ENCODE results near the gene TEX11. TPM values are rescaled to one million over a fixed set of nuclear protein-coding genes. Genes with fewer than 3 reads are reported as not detected.
A peak's percentile ranks its signal among the peaks of the same experiment; 100 is the strongest.
"Not testable (repeated sequence)": the region's sequence is repeated elsewhere in the genome, so short reads cannot be mapped to it uniquely, and the experiment has no call there.

The TEX11 gene
- total RNA-seq, 2 donors from 2014 or later = 0.22 TPM; not detected in 1

DNA sequence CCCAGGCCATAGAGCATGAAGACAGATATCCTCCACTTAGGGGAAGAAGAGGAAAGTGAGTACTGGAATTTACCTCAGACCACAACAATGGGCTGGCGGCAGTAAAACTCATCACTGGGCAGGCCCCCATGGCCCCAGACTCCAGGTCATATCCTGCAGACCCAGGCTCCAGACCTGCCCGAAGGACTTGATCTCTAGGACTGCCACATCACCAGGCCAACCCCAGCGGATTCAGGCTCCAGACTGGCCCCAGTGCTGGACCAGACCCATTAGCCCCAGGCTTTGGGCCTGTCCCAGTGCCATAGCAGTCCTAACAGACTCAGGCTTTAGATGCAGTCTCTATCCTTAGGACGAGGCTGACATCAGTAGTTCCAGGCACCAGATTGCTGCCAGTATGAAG, 273.3 kb downstream of the TEX11 start:
- Mint-ChIP-seq H3K27me3 (ENCODE audit: low read depth) (peaks cover 8% of the 10 kb centered on the region), H3K4me1 (ENCODE audit: low read depth) (no peaks in the 10 kb centered on the region), H3K9me3 (no peaks in the 10 kb centered on the region), H3K36me3 (ENCODE audit: insufficient read depth in 2 of 2) (peaks cover 0 to 4% of the 10 kb centered on the region in 2 donors), H3K4me3 (no peak overlapping the region), H3K27ac (no peak overlapping the region)
- DNase-seq (no peak), ATAC-seq (replicated peaks in 1 of 2) (no peak)

DNA sequence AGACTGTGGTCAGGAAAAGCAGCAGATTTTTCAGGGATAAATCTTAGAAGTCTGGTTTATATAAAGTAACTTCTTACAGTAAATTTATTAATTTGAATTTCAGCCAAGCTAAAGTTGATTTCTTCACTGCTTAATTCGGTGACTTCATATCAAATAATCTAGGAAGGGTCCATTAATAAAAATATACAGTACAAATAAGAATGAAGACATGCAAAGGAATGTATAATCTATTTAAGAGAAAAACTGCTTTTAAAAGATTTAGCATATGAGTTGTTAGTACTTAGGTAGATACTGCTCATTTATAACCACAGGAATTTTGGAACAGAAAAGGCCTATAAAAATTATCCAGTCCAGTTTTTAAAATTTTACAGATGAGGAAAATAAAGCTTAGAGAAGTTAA, 286.8 kb downstream of the TEX11 start:
- ATAC-seq (replicated peaks in 1 of 2) (no peak), DNase-seq (no peak)
- no peaks in the 10 kb centered on the region for H3K9me3 Mint-ChIP-seq
- no peak overlapping the region for H3K27ac Mint-ChIP-seq
- no peak overlapping the region for H3K4me3 Mint-ChIP-seq
- H3K4me1 Mint-ChIP-seq (ENCODE audit: low read depth) = no peaks in the 10 kb centered on the region
- no peaks in the 10 kb centered on the region for H3K36me3 Mint-ChIP-seq (ENCODE audit: insufficient read depth in 2 of 2)
- peaks cover 74% of the 10 kb centered on the region for H3K27me3 Mint-ChIP-seq (ENCODE audit: low read depth)

DNA sequence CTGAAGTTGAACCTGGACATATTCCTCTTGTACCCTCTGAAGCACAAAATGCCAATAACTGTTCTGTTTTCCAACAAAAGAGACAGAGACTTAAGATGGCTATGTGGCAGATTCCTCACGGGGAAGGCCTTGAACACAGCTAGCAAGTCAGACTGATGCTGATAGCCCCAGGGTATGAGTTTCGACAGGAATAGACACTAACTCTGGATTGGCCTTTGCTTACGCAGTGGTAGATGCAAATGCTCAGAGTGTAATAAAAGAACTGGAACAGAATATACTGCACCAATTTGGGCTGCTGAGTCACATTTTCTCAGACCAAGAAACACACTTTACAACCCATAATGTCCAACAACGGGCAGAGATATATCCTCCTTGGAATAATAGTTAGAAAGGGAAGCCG, 290.0 kb downstream of the TEX11 start:
- Mint-ChIP-seq H3K36me3 (ENCODE audit: insufficient read depth in 2 of 2) (no peaks in the 10 kb centered on the region), H3K4me3 (no peak overlapping the region), H3K27me3 (ENCODE audit: low read depth) (peaks cover 48% of the 10 kb centered on the region), H3K27ac (no peak overlapping the region), H3K4me1 (ENCODE audit: low read depth) (no peaks in the 10 kb centered on the region), H3K9me3 (no peaks in the 10 kb centered on the region)
- ATAC-seq (replicated peaks in 1 of 2) (no peak), DNase-seq (no peak)

DNA sequence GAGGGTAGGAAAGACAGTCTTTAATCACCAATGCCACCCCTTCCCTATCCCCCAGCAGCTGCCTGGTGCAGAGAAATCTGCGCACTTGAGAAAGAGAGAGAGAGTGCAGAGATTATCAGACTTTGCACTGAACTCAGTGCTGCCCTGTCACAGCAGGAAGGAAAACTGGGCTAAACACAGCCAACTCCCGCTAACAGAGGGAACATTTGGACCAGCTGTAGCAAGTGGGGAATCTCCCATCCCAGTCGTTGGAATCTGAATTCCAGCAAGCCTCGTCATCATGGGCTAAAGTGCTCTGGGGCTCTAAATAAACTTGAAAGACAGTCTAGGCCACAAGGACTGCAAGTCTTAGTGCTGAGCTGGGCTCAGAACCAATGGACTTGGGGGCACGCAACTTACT, 295.2 kb downstream of the TEX11 start:
- Mint-ChIP-seq H3K27me3 (ENCODE audit: low read depth) (peaks cover 35% of the 10 kb centered on the region), H3K36me3 (ENCODE audit: insufficient read depth in 2 of 2) (no peaks in the 10 kb centered on the region), H3K4me1 (ENCODE audit: low read depth) (no peaks in the 10 kb centered on the region), H3K4me3 (no peak overlapping the region), H3K27ac (no peak overlapping the region), H3K9me3 (no peaks in the 10 kb centered on the region)
- no peak for ATAC-seq (replicated peaks in 1 of 2)
- no peak for DNase-seq

DNA sequence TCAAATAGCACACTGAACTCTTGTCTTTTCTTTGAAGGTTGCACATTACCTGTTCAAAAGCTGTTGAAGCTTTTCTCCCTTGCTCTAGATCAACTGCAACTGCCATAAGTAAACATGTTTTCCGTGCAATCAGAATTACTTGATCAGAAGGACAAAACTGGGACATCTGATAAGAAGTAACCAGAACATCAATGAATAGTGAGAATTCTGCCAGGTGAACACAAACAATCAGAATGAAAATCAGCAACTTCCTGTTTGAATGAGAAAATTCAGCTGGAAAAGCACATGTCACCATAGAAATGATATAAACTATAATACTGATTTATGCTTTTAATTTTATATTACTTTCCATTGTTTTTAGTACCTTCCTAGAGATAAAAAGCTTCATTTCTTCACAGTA, 303.2 kb downstream of the TEX11 start:
- no peaks in the 10 kb centered on the region for H3K36me3 Mint-ChIP-seq (ENCODE audit: insufficient read depth in 2 of 2)

DNA sequence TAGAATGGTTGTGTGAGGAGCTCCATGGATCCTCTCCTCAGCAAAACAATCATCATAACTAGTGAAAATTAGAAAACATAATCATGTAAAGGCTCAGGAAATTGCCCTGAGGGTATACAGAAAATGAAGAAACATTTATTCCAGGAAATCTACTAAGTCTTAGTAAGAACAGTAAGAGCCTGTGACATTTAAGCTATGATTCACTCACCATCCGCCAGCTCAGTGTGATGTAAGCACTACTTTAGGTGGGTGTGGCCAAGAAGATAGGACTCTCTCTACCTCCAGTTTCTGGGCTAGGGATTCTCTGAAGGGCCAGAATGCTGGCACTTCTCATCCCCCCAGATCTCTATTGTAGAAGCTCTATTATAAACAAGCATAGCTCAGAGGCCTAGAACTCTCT, 316.4 kb downstream of the TEX11 start:
- peak overlapping the region; percentile 1 to 64 for H3K4me3 Mint-ChIP-seq
- peak; percentile 47 to 63 for DNase-seq
- H3K9me3 Mint-ChIP-seq = peaks cover 5 to 6% of the 10 kb centered on the region in 2 donors
- ATAC-seq (replicated peaks in 1 of 2) = peak; percentile 100
- H3K27ac Mint-ChIP-seq = peak overlapping the region; percentile 20
- H3K36me3 Mint-ChIP-seq (ENCODE audit: insufficient read depth in 2 of 2) = peaks cover 9 to 19% of the 10 kb centered on the region in 2 donors
- peaks cover 28% of the 10 kb centered on the region for H3K27me3 Mint-ChIP-seq (ENCODE audit: low read depth)
- peaks cover 18% of the 10 kb centered on the region for H3K4me1 Mint-ChIP-seq (ENCODE audit: low read depth)

More for the DNA sequence above, 303.2 kb downstream of the TEX11 start:
- no peak overlapping the region for H3K4me3 Mint-ChIP-seq
- no peak for ATAC-seq (replicated peaks in 1 of 2)
- peaks cover 57% of the 10 kb centered on the region for H3K27me3 Mint-ChIP-seq (ENCODE audit: low read depth)
- H3K4me1 Mint-ChIP-seq (ENCODE audit: low read depth) = no peaks in the 10 kb centered on the region
- DNase-seq = no peak
- H3K9me3 Mint-ChIP-seq = no peaks in the 10 kb centered on the region
- no peak overlapping the region for H3K27ac Mint-ChIP-seq

DNA sequence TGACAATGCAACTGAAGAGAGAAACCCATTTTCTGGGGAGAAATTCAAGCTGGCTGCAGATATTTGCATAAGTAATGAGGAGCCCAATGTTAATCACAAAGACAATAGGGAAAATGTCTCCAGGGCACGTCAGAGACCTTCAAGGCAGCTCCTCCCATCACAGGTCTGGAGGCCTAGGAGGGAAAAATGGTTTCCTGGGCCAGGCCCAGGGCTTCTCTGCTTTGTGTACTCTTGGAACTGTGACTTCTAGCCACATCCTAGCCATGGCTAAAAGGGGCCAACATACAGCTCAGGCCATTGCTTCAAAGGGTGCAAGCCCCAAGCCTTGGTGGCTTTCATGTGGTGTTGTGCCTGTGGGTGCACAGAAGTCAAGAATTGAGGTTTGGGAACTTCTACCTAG, 321.4 kb downstream of the TEX11 start:
- not testable (repeated sequence) for H3K4me1 Mint-ChIP-seq (ENCODE audit: low read depth); ATAC-seq (replicated peaks in 1 of 2); H3K9me3 Mint-ChIP-seq; H3K36me3 Mint-ChIP-seq (ENCODE audit: insufficient read depth in 2 of 2); H3K4me3 Mint-ChIP-seq; DNase-seq; H3K27ac Mint-ChIP-seq
- peaks cover 28% of the 10 kb centered on the region for H3K27me3 Mint-ChIP-seq (ENCODE audit: low read depth)

DNA sequence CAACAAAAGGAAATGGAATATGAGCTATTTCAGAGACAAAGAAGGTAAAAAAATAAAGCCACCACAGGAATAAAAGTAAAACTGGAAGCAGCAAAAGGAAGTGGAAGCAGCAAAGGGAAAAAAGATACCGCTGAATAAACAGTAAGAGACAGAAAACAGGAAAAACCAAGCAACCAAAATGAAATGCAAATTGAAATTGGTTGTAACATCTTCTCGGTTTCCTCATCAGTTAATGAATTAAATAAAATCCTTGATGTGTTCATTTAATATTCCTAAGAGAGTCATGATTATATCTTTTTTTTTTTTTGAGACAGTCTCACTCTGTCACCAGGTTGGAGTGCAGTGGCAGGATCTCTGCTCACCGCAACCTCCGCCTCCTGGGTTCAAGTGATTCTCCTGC, 331.1 kb downstream of the TEX11 start:
- no peaks in the 10 kb centered on the region for H3K4me1 Mint-ChIP-seq (ENCODE audit: low read depth)
- DNase-seq (no peak), ATAC-seq (replicated peaks in 1 of 2) (no peak)
- H3K27me3 Mint-ChIP-seq (ENCODE audit: low read depth) = peaks cover 35% of the 10 kb centered on the region
- peaks cover 5 to 12% of the 10 kb centered on the region in 2 donors for H3K36me3 Mint-ChIP-seq (ENCODE audit: insufficient read depth in 2 of 2)
- peaks cover 2 to 8% of the 10 kb centered on the region in 2 donors for H3K9me3 Mint-ChIP-seq
- H3K27ac Mint-ChIP-seq = no peak overlapping the region
- no peak overlapping the region for H3K4me3 Mint-ChIP-seq

DNA sequence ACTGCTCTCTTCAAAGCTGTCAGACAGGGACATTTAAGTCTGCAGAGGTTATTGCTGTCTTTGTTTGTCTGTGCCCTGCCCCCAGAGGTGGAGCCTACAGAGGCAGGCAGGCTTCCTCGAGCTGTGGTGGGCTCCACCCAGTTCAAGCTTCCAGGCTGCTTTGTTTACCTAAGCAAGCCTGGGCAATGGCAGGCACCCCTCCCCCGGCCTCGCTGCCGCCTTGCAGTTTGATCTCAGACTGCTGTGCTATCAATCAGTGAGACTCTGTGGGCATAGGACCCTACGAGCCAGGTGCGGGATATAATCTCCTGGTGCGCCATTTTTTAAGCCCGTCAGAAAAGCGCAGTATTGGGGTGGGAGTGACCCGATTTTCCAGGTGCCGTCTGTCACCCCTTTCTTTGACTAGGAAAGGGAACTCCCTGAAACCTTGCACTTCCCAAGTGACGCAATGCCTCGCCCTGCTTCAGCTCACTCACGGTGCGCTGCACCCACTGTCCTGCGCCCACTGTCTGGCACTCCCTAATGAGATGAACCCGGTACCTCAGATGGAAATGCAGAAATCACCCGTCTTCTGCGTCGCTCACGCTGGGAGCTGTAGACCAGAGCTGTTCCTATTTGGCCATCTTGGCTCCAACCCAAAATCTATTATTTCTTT, 338.5 kb downstream of the TEX11 start:
- peaks cover 41% of the 10 kb centered on the region for H3K27me3 Mint-ChIP-seq (ENCODE audit: low read depth)
- H3K4me1 Mint-ChIP-seq (ENCODE audit: low read depth); H3K4me3 Mint-ChIP-seq; H3K36me3 Mint-ChIP-seq (ENCODE audit: insufficient read depth in 2 of 2); DNase-seq; H3K9me3 Mint-ChIP-seq; H3K27ac Mint-ChIP-seq; ATAC-seq (replicated peaks in 1 of 2): not testable (repeated sequence)

DNA sequence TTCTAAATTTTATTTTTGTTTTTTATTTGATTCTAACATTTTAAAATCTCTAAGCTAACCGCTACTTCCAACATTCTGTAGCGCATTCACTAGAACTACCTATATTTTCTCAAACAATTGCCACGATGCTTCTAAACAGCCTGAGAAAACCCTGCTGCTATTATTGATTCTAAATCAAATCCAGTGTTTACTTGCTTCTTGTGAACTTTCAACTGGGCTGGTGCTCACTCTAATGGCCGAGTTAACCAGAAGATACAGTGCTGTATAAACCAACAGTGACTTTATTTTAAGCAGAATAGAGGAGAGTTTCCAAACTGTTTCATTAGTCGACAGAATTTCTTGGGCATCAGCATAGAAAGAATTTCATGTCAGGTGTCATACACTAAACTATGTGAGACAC, 353.6 kb downstream of the TEX11 start:
- ATAC-seq (replicated peaks in 1 of 2) = no peak
- no peak overlapping the region for H3K27ac Mint-ChIP-seq
- H3K36me3 Mint-ChIP-seq (ENCODE audit: insufficient read depth in 2 of 2) = no peaks in the 10 kb centered on the region
- peaks cover 7% of the 10 kb centered on the region for H3K4me1 Mint-ChIP-seq (ENCODE audit: low read depth)
- H3K4me3 Mint-ChIP-seq = no peak overlapping the region
- peaks cover 0 to 3% of the 10 kb centered on the region in 2 donors for H3K9me3 Mint-ChIP-seq
- H3K27me3 Mint-ChIP-seq (ENCODE audit: low read depth) = peaks cover 13% of the 10 kb centered on the region
- DNase-seq = no peak

DNA sequence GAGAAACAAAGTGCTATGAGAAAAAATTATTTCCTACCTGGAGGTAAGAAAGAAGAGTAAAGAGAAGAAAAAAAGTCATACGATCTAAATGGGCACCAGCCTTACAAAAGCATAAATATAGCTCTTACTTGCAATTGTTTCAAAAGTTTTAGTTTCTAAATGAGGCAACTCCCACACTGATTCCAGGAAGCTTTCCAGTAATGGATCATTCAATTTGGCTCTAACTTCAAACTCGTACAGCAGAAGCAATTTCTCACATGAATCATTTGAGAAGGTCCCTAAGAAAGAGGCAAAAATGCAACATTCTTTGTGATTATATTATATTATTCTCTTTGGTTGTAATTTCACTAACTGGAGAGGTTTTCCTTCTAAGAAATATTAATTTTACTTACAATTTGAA, 354.0 kb downstream of the TEX11 start:
- Mint-ChIP-seq H3K9me3 (peaks cover 0 to 3% of the 10 kb centered on the region in 2 donors), H3K27ac (peak overlapping the region; percentile 46), H3K36me3 (ENCODE audit: insufficient read depth in 2 of 2) (no peaks in the 10 kb centered on the region), H3K4me3 (peak overlapping the region in 1 of 2 donors; percentile 2), H3K4me1 (ENCODE audit: low read depth) (peaks cover 8% of the 10 kb centered on the region), H3K27me3 (ENCODE audit: low read depth) (peaks cover 17% of the 10 kb centered on the region)
- ATAC-seq (replicated peaks in 1 of 2) (peak in 1 of 2 donors; percentile 28), DNase-seq (no peak)

DNA sequence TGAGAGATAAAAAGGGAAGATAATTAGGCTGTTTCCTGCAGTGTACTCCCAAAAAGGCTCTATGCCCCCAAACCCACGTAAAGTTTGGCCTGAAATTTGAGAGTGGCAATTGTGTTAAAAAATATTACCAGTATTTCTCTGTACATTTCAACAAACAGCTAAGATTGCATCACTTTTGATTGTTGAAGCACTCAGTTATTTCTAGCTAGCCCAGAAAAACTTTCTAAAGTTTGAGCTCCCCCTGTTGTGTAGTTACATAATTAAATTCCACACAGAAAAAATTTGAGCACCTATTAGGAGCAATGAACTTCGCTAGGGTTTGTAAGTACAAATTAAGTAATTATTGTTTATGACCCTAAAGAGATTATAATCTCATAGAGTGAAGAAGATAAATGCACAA, 354.4 kb downstream of the TEX11 start:
- ATAC-seq (replicated peaks in 1 of 2) (peak in 1 of 2 donors; percentile 35), DNase-seq (no peak)
- no peaks in the 10 kb centered on the region for H3K36me3 Mint-ChIP-seq (ENCODE audit: insufficient read depth in 2 of 2)
- peak overlapping the region in 1 of 2 donors; percentile 2 for H3K4me3 Mint-ChIP-seq
- peaks cover 22% of the 10 kb centered on the region for H3K27me3 Mint-ChIP-seq (ENCODE audit: low read depth)
- peaks cover 0 to 3% of the 10 kb centered on the region in 2 donors for H3K9me3 Mint-ChIP-seq
- H3K27ac Mint-ChIP-seq = peak overlapping the region; percentile 46
- peaks cover 11% of the 10 kb centered on the region for H3K4me1 Mint-ChIP-seq (ENCODE audit: low read depth)

DNA sequence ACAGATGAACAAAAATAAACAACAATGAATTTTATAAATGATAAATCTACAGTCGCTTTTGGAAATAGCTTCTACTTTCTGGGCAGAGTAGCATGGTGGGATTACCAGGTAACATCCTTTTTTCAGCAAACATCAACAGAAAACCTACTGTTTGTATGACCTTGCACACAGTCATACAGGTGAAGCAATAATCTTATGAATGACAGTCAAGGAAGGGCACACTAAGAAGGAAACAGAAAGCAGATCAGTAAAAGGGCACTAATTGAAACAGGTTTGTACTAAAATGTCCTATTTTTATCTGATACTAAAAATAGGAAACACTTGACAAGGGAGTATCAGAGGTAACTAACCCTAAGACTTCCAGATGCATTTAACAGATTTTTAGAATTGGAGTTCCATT, 355.0 kb downstream of the TEX11 start:
- ATAC-seq (replicated peaks in 1 of 2) = peak; percentile 76 to 91
- H3K36me3 Mint-ChIP-seq (ENCODE audit: insufficient read depth in 2 of 2) = no peaks in the 10 kb centered on the region

DNA sequence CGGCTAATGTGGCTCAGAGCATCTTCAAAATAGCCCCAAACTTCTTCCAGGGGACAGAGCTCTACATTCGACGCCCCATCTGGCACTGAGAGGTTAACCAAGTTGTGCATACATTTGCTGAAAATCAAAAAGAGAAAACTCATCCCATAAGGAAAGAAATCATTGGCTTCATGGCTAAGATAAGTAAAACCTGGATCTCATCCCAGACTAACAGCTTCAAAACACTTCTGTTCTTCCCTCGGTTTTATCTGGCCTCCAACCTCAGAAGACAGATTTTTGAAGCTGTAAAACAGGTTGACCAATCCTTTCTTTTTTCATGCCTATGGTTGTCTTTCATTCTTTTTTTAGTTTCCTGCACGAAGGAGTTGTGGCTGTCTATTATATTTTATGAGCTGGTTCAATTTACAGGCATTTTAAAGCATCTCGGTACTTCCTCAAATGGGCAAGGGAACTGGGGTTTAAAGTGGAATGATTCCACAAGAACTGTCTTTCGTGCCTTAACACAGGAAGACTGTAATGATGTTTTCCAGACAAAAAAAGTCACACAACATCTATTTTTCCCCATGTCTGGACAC, 356.3 kb downstream of the TEX11 start:
- DNase-seq (no peak), ATAC-seq (replicated peaks in 1 of 2) (no peak)
- H3K4me1 Mint-ChIP-seq (ENCODE audit: low read depth) = peaks cover 11% of the 10 kb centered on the region

More for the DNA sequence above, 355.0 kb downstream of the TEX11 start:
- H3K27ac Mint-ChIP-seq = no peak overlapping the region
- DNase-seq = no peak
- H3K4me3 Mint-ChIP-seq = peak overlapping the region in 1 of 2 donors; percentile 2
- peaks cover 0 to 3% of the 10 kb centered on the region in 2 donors for H3K9me3 Mint-ChIP-seq
- peaks cover 11% of the 10 kb centered on the region for H3K4me1 Mint-ChIP-seq (ENCODE audit: low read depth)
- H3K27me3 Mint-ChIP-seq (ENCODE audit: low read depth) = peaks cover 22% of the 10 kb centered on the region

More for the DNA sequence above, 356.3 kb downstream of the TEX11 start:
- Mint-ChIP-seq H3K27me3 (ENCODE audit: low read depth) (peaks cover 23% of the 10 kb centered on the region), H3K4me3 (no peak overlapping the region), H3K27ac (no peak overlapping the region), H3K36me3 (ENCODE audit: insufficient read depth in 2 of 2) (no peaks in the 10 kb centered on the region), H3K9me3 (no peaks in the 10 kb centered on the region)

Data from activated T-cell treated with anti-CD3 and anti-CD28 coated beads, Interleukin-2, amount 50 U/mL, for 72 hours (primary cell).